ENCODE measurements around the gene ZNF316. TPM values are rescaled to one million over a fixed set of nuclear protein-coding genes. Genes with fewer than 3 reads are reported as not detected.

Gene ZNF316
- total and polyA plus RNA-seq, 10 of the 15 experiments (the other 5 are each of a cell fraction or from before 2014, with no cell fraction given) = 0.03 to 28.9 (median 5.7) TPM

- TF ChIP-seq, protein P1, sequence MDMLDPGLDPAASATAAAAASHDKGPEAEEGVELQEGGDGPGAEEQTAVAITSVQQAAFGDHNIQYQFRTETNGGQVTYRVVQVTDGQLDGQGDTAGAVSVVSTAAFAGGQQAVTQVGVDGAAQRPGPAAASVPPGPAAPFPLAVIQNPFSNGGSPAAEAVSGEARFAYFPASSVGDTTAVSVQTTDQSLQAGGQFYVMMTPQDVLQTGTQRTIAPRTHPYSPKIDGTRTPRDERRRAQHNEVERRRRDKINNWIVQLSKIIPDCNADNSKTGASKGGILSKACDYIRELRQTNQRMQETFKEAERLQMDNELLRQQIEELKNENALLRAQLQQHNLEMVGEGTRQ (IDR thresholded peaks at IDR 0.05; ENCODE audit: borderline replicate concordance, low read depth, low read length) = no peak
- TF ChIP-seq FOXK2 (IDR thresholded peaks at IDR 0.05) (no peak), ATF3 (IDR thresholded peaks at IDR 0.05; ENCODE audit: borderline replicate concordance, extremely low read depth, low read depth, low read length) (no peak), POU2F2 (IDR thresholded peaks at IDR 0.05; ENCODE audit: borderline replicate concordance, low read depth, low read length) (no peak)
Observed at GRCh38 chr7:6606866-6607583, 30.1 kb upstream of the ZNF316 start (continued).

GRCh38 chr7:6607651-6608051 lies 29.5 kb upstream of the ZNF316 start:
- RAD21 ChIA-PET (ENCODE audit: unreplicated experiment) = no interaction called here
- Histone ChIP-seq H3K9ac (ENCODE audit: control insufficient read depth, insufficient read depth, low read length) (no peak overlapping the region), H2AFZ (ENCODE audit: control insufficient read depth, low read depth, low read length) (no peak overlapping the region), H3K27me3 (replicated peaks in 1 of 2; ENCODE audit: control insufficient read depth in 2 of 2, insufficient read depth in 2 of 2, low read length in 1 of 2) (no peaks in the 10 kb centered on the region), H3K4me3 (no peak overlapping the region), H3K79me2 (ENCODE audit: control insufficient read depth, insufficient read depth, low read length) (no peaks in the 10 kb centered on the region), H3K4me1 (ENCODE audit: control insufficient read depth, insufficient read depth, low read length) (no peaks in the 10 kb centered on the region; the same call in 1 of the 2 replicates), H3K4me2 (ENCODE audit: control insufficient read depth, insufficient read depth) (no peak overlapping the region), H3K27ac (ENCODE audit: control insufficient read depth, insufficient read depth) (no peak overlapping the region), H4K20me1 (ENCODE audit: control insufficient read depth, insufficient read depth) (no peaks in the 10 kb centered on the region), H3K36me3 (ENCODE audit: control insufficient read depth in 2 of 2, insufficient read depth in 2 of 2, low read length in 1 of 2) (peaks cover 3 to 4% of the 10 kb centered on the region in 2 experiments; a peak in 3 of 4 replicates), H3K9me3 (replicated peaks; ENCODE audit: control insufficient read depth, insufficient read depth, low read length) (no peaks in the 10 kb centered on the region)
- FAIRE-seq (no peak), ATAC-seq (no peak), DNase-seq (ENCODE audit: low read depth, low spot score) (no peak)
- POLR2A ChIA-PET = no interaction called here
- SMC1A ChIA-PET (ENCODE audit: uncharacterized antibody, unreplicated experiment) = no interaction called here
- in situ Hi-C loops (cut with MboI) = no loop called here
- intact Hi-C loops (cut with micrococcal nuclease; ENCODE audit: unreplicated experiment) = no loop called here
- WGBS (ENCODE audit: insufficient coverage, insufficient replicate concordance, low lambda C conversion rate, missing lambda C conversion rate) = 96% methylated on average over 13 of the region's 38 CpGs
- CTCF ChIA-PET = no interaction called here
- no TSS peak for BruUV-seq (replicated peaks)
- TF ChIP-seq GATAD2B (conservative IDR thresholded peaks at IDR 0.05; ENCODE audit: low read depth) = no peak
- no peak for TF ChIP-seq ASH2L (IDR thresholded peaks at IDR 0.05; ENCODE audit: borderline replicate concordance, low read depth)
- TF ChIP-seq ZNF622 (IDR thresholded peaks at IDR 0.05) = no peak
- TF ChIP-seq NFYA (IDR thresholded peaks at IDR 0.05; ENCODE audit: borderline replicate concordance, low read depth, low read length) = no peak
- TF ChIP-seq FOXM1 (IDR thresholded peaks at IDR 0.05; ENCODE audit: low read depth, low read length) = no peak
- no peak for TF ChIP-seq CREB1 (IDR thresholded peaks at IDR 0.05; ENCODE audit: low read depth)
- TF ChIP-seq STAT1 (conservative IDR thresholded peaks at IDR 0.05) = no peak
- no peak for TF ChIP-seq NBN (IDR thresholded peaks at IDR 0.05)
- TF ChIP-seq CHD4 (IDR thresholded peaks at IDR 0.05) = no peak
- TF ChIP-seq FOXK2 (IDR thresholded peaks at IDR 0.05) = no peak
- TF ChIP-seq E4F1 (IDR thresholded peaks at IDR 0.05; ENCODE audit: borderline replicate concordance, partially characterized antibody) = no peak
- TF ChIP-seq PKNOX1 (IDR thresholded peaks at IDR 0.05) = no peak
- no peak for TF ChIP-seq MTA2 (IDR thresholded peaks at IDR 0.05; ENCODE audit: low read depth)
